NCI-H2227 (cell line): ENCODE measurements around the gene SYVN1.
A peak's percentile ranks its signal among the peaks of the same experiment; 100 is the strongest.
"Not testable (repeated sequence)": the region's sequence is repeated elsewhere in the genome, so short reads cannot be mapped to it uniquely, and the experiment has no call there.

Experiments
- DNase-seq: peaks from one replicate; lab custom pipeline; 2025; ENCODE audit not compliant: unreplicated experiment; lab: John Stamatoyannopoulos, UW

SYVN1 gene

GRCh38 chr11:65151331-65151899 is 17.1 kb upstream of the SYVN1 start:
- DNase-seq, result no peak

DNA sequence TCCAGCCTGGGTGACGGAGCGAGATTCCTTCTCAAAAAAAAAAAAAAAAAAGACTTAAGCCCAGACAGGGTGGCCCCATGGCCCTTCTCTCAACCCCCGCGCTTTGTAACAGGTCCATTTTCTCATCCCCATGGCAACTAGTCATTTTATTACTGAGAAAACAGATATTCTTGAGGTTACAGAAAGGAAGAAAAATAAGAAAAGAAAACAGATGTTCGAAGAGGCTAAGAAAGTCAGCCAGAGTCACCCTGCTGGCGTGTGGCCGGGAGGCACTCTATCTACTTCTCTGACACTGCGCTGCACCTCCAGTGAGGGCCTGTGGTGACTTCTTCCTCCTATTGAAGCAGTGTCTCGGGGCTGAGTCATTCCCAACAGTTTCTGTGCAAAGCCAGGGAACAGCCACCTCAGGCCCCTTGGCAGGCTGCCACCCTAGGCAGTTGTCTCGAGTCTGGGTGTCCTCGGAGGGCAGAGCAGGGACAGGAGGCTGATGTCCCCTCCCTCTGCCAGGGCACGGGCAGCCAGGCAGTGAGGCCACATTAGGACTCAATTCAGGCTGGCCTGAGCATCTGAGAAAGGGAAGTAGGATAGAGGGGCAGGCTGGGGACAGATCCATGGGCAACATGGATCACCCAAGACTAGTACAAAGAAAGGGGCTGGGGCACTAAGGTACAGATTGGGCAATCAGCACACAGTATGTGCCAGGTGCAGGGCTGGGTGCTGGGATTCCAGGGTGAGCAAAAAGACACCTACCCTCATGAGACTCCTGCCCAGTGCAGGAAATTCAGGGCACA is 16.4 kb upstream of the SYVN1 start:
- DNase-seq, result peak; percentile 45

DNA sequence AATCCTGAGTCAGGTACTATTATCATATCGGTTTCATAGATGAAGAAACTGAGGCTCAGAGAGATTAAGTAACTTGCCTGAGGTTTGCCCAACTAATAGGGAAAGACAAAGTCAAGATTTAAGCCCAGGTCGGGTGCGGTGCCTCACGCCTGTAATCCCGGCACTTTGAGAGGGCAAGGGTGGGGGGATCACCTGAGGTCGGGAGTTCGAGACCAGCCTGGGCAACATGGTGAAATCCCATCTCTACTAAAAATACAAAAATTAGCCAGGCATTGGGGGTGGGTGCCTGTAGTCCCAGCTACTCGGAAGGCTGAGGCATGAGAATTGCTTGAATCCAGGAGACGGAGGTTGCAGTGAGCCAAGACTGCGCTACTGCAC is 15.8 kb upstream of the SYVN1 start:
- not testable (repeated sequence) for DNase-seq

DNA sequence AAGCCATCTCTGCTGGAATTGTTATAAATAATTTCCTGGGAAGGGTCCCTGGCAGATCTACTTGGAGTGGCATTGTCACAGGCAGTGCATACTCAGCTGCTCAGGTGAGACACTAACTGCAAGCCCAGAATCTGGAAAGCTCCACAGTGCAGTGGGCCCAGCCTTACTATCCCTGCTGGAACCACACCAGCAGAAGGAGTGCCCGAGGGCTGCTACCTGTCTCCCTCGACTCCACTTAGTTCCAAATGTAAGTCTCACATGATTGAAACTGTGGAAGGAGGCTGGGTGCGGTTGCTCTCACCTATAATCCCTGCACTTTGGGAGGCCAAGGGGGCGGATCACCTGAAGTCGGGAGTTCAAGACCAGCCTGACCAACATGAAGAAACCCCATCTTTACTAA is 14.3 kb upstream of the SYVN1 start:
- DNase-seq, result no peak

DNA sequence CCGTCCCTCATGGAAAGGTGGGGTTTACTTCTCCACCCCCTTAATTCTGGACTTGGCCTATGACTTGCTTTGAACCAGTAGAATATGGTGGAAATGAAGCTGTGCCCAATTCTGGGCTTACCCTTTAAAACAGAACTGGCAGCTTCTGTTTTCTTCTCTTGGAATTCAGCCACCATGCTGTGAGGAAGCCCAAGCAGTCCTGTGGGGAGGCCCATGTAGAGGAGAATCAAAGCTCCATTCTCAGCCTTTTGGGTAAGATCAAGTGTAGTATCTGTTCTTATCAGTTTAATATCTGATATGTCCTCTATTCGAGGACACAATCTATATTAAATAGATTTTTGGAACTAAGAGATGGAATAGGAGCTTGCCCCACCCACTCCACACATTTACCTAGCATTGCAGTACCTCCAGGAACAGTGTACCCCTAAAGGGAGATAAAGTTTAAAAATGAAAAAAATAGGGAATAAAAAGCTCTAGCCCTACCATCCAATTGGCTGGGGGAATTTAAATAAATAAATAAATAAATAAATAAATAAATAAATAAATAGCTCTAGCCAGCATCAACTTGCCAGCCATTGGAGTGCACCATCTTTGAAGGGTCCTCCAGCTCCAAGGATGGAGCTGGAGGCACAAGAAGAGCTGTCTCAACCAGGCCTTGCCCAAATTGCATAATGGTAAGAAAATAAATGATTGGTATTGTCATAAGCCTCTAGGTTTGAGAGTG is 13.2 kb upstream of the SYVN1 start:
- DNase-seq, result no peak

DNA sequence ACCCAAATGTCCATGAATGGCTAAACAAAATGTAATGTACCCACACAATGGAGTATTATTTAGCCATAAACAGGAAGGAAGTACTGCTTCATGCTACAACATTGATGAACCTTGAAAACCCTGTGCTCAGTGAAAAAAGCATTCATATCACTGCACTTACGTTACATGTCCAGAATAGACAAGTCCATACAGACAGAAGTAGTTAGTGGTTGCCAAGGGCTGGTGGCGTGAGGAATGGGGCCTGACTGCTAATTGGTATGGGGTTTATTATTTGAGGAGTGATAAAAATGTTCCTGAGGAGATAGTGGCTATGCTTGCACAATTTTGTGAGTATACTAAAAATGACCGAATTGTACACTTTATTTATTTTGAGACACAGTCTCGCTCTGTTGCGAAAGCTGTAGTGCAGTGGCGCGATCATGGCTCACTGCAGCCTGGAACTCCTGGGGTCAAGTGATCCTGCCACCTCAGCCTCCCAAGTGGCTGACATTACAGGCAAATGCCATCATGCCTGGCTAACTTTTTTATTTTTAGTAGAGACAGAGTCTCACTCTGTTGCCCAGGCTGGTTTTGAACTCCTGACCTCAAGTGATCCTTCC is 7.7 kb upstream of the SYVN1 start:
- DNase-seq, result no peak

DNA sequence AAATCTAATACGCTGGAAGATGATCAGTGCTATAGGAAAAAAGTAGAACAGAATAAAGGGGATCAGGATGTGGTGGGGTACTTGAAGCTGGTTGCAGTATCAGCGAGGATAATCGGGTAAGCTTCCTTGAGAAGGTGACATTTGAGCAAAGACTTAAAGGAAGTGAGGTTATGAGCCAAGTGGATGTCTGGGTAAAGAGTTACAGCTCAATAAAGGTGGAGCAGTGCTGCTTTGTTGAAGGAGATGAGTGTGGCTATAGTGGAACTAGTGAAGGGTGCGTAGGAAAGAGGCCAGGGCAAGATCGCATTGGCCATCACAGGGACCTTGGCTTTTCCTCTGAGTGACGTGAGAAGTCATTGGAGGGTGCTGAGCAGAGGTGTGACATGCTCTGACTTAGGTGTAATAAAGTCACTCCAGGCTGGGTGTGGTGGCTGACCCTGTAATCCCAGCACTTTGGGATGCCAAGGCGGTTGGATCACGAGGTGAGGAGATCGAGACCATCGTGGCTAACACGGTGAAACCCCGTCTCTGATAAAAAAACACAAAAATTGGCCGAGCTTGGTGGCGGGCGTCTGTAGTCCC is 2.3 kb upstream of the SYVN1 start:
- no peak for DNase-seq

DNA sequence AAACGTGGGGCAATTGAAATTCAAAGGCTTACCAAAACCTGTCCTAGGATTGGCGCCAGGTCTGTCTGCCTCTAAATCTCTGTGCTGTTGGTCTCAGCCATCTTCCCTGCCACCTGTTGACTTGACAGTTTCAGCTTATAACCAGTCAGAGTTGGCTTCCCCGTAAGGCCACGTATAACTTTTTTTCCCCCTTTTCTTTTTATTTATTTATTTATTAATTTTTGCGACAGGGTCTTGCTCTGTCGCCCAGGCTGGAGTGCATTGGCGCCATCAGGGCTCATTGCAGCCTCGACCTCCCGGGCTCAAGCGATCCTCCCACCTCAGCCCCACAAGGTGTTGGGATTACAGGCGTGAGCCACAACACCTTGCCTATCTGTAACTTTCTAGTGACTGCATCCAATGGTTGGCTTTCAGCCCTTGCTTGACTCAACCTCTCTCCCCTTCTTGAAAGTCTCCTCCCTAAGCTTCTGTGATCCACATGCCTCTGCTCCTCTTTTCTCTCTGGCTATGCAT is 1.4 kb upstream of the SYVN1 start:
- DNase-seq, result no peak

- peak; percentile 95 for DNase-seq
These were observed 773 bp upstream of the SYVN1 start for GRCh38 chr11:65134952-65135632.

- no peak for DNase-seq
These were observed 595 bp downstream of the SYVN1 start for GRCh38 chr11:65133724-65134123.

- peak; percentile 28 for DNase-seq
These were observed 1.2 kb downstream of the SYVN1 start for GRCh38 chr11:65132988-65133700.

DNA sequence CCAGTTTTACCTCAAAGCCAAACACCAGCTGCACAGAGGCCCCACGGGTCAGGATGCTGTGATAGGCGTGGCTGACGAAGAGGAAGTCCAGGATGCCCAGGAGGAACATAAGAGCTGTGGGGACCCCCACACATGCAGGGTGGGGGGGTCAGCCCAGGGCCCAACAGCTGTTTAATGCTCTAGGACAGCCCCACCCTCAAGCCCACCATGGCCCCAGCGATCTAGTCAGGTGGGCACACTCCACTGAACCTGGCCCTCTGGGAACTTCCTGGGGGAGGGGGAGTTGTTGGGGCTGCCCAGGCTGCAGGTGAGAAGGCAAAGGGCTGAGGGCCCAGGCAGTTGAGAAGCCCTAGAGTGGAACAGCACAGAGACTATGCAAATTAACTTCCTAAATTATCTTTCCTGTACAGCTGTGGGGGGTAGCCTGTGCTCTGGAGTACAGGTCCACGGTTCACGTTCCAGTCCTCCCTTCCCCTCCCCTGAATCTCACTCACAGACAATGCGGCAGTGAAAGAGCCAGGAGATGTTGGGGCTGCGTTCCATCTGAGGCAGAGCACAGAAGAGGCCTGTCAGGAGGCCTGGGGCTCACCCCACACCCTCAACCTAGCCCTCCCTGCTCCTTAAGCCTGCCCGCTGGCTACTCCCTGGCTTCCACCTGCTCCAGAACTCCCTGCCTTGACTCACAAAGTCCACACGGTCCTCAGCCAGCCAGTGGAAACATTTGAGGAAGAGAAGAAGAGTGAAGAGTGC is 1.9 kb downstream of the SYVN1 start:
- no peak for DNase-seq

DNA sequence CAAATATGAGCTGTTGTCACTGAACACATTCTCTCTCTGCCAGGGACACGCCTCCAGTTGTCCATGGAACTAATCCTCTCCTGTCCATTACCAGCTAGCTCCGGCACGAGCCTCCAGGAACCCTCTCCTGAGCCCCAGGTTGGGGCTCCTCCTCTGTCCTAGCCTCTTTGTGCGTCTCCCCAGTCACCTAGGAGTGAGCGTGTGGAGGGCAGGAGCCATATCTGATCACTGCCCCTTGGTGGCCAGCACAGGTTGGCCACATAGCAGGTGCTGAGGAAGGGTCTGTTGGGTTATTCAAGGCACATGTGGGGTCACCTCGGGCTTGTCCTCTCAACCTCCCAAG is 2.5 kb downstream of the SYVN1 start:
- DNase-seq, result no peak

DNA sequence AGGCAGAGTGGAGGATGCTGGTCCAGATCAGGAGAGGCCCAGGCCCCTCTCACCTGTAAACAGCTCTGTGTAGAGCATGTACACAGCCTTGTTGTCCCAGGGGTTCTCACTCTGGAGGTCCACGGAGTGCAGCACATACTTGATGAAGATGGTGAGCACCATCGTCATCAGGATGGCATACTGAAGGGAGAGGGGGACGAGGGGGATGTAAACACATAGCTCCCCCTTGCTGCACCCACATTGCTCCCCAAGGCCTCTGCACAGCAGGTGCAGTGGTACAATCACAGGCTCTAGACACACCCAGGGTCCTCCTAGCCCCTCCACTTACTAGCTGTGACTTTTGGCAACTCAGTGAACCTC is 2.9 kb downstream of the SYVN1 start:
- no peak for DNase-seq

GRCh38 chr11:65130631-65131416 is 3.5 kb downstream of the SYVN1 start:
- DNase-seq, result no peak

DNA sequence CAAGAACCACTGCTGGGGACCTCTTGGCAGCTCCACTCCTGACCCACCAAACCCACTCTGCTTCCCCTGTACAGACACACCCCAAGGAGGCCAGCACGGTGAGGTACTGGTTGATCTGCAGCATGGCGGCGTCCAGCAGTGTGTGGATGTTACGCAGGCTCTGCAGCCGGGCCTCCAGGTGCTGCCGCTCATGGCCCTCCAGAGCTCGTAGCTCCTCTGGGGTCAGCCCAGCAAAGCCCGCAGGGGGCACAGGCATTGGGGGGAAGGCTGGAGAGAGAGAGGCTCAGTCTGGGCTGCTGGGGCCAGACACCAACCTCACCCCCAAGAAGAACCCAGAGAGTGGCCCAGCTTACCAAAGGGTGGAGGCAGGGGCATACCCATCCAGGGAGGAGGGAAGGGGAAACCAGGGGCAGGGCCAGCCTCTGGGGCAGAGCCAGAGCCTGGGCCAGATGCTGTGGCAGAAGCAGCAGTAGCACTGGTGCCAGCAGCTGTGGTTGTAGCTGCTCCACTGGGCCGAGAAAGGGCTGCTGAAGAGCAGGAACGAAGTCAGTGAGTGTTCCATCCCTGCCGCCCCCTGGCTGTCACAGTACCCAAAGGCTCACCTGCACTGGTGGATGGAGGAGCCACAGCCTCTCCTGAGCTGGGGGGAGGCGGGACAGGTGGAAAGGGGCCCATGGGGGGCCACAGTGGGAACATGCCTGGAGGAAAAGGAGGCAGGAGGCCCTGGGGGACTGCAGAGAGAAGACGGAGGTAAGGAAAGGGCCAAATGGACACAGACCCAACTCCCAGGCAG is 4.5 kb downstream of the SYVN1 start:
- no peak for DNase-seq

- DNase-seq, result no peak
These were observed 5.9 kb downstream of the SYVN1 start for GRCh38 chr11:65128182-65129145.
